ENCODE data around the gene TRIM36.
A peak's percentile ranks its signal among the peaks of the same experiment; 100 is the strongest.

TRIM36 gene, protein sequence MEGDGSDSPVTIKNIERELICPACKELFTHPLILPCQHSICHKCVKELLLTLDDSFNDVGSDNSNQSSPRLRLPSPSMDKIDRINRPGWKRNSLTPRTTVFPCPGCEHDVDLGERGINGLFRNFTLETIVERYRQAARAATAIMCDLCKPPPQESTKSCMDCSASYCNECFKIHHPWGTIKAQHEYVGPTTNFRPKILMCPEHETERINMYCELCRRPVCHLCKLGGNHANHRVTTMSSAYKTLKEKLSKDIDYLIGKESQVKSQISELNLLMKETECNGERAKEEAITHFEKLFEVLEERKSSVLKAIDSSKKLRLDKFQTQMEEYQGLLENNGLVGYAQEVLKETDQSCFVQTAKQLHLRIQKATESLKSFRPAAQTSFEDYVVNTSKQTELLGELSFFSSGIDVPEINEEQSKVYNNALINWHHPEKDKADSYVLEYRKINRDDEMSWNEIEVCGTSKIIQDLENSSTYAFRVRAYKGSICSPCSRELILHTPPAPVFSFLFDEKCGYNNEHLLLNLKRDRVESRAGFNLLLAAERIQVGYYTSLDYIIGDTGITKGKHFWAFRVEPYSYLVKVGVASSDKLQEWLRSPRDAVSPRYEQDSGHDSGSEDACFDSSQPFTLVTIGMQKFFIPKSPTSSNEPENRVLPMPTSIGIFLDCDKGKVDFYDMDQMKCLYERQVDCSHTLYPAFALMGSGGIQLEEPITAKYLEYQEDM

GRCh38 chr5:115169487-115170133 lies at the start of gene TRIM36:
TRIM36 (minus strand) TSS chr5:115169908; CDS start chr5:115169634, 274 bp downstream.
- DNase-seq: peak; percentile 93 to 95

GRCh38 chr5:115214541-115214940 lies 44.8 kb upstream of the TRIM36 start:
- DNase-seq: no peak

DNA sequence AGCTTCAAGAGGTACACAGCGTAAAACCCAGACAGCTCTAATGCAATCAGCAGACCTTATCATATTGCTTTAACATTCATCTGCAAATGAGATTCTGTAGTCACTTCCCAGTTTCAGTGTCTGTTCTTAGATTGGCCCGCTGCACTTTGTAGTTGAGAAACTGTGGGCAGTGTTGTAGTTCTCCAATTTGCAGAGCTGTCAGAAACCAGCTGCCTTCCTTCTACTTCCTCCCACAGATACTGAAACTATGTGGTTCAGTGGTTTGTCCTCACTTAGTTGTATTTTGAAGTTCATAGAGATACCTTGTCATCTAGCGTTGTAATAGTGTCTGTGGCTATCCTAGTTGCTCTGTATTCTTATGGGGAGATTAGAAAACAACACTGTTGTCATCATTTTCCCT lies 39.6 kb upstream of the TRIM36 start:
- DNase-seq: peak; percentile 33 to 55

DNA sequence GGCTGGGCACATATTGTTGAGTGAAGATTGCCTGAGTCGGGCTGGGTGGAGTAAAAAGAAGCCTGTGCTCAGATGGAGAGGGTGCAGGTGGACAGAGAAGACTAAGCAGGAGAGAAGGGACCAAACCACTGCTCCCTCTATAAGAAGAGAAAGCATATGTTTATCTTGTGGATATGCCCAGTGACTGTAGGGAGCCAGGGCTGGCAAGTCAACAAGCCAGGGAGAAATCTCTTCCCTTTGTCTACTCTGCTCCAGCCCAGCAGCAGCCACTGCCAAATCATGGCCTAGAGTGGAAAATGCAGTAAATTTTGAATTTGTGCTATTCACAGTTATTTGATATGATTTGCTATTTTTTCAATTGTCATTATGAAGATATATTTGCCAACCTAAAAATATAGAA lies 33.2 kb upstream of the TRIM36 start:
- DNase-seq: no peak

DNA sequence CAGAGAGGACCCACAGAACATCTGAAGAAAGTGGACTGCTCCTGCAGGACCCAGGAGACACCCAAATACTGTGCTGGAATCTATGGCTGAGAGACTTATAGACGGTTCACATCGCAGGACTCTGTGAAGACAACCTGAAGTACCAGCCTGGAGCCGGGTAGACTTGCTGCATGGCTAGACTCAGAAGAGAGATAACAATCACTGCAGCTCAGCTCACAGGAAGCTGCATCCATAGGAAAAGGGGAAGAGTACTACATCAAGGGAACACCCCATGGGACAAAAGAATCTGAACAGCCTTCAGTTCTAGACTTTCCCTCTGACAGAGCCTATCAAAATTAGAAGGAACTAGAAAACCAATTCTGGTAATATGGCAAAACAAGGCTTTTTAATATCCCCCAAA lies 26.5 kb upstream of the TRIM36 start:
- no peak for DNase-seq

DNA sequence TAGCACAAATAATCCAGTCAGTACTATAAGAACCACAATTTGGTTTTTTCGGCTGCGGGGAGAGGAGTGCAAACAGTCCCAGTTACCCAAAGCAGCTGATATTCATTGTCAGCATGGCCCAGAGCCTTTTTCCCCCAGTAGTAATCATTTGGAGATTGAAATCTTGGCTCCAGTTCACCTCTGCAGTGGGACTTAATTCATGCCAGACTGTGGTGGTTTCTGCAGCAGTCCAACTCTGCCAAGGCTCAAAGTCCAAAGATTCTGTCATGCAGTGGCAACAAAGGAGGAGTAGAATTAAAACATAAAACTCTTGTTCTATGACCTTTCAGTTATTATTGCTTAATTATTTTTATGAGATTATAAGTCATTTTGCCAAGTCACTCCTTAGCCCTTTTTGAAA lies 25.0 kb upstream of the TRIM36 start:
- DNase-seq: no peak

DNA sequence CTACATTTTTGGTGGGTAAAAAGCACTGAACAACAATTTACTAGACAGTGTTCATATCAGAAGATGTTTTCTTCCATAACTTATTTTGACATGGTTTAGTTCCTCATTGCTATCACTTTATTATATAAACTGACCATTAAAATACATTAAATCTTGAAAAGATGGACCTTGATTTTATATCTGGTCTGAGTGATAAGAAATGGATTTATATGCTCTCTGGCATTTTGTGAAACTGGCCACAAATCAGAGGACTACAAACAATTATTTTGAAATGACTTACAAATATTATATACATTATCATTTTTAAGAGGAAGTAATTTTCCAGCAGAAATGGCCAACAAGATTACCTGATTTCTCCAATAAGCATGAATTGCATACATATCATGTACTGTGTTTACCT lies 23.6 kb upstream of the TRIM36 start:
- no peak for DNase-seq

- DNase-seq: no peak
Observed at GRCh38 chr5:115192098-115192497, 22.4 kb upstream of the TRIM36 start.

GRCh38 chr5:115191474-115192031 lies 21.8 kb upstream of the TRIM36 start:
- no peak for DNase-seq

DNA sequence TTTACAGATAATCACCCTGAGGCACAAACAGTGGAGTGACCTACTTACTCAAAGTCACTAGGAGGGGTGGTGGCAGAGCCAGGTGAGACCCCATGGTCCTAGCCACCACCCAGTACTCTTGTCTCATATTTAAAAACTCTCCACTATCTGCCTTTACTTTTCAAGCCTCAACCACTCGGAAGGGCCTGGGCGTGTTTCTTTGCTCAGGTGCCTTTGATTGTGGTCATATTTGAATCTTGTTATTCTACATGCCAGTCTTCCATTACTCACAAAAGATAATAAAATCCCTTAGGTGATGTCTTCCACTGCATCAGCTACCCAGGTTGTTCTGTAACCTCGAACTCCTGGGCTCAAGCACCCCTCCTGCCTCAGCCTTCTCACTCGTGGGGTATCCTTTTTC lies 20.7 kb upstream of the TRIM36 start:
- DNase-seq: no peak

GRCh38 chr5:115189866-115190265 lies 20.2 kb upstream of the TRIM36 start:
- no peak for DNase-seq

- no peak for DNase-seq
Observed at GRCh38 chr5:115186794-115187193, 17.1 kb upstream of the TRIM36 start.

- DNase-seq: no peak
Observed at GRCh38 chr5:115184770-115185169, 15.1 kb upstream of the TRIM36 start.

GRCh38 chr5:115181757-115182156 lies 12.0 kb upstream of the TRIM36 start:
- no peak for DNase-seq

DNA sequence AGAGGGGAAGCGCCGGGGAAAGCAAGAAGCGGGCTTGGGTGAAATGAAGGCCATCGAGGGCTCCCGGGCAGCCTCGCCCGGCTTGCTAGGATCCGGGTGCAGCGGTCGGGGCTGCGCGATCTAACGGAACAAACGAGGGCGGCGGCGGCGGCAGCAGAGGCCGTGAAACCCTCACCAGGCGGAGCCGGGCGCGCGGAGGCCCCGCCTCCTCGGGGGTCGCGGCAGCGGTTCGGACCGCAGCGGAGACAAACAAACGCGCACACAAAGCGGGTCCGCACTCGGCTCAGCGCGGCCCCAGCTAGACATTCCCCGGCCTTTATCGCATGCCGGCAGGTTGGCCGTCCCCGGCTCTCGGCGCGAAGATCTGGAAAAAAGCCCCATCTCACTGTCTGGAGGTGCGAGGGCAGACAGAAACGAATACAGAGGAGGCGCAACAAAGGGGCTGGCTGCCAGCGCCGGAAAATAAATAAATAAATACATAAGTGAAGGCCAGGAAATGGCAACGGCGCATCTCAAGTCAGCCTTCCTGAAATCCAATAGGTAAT lies 10.5 kb upstream of the TRIM36 start:
- peak; percentile 29 to 30 for DNase-seq

DNA sequence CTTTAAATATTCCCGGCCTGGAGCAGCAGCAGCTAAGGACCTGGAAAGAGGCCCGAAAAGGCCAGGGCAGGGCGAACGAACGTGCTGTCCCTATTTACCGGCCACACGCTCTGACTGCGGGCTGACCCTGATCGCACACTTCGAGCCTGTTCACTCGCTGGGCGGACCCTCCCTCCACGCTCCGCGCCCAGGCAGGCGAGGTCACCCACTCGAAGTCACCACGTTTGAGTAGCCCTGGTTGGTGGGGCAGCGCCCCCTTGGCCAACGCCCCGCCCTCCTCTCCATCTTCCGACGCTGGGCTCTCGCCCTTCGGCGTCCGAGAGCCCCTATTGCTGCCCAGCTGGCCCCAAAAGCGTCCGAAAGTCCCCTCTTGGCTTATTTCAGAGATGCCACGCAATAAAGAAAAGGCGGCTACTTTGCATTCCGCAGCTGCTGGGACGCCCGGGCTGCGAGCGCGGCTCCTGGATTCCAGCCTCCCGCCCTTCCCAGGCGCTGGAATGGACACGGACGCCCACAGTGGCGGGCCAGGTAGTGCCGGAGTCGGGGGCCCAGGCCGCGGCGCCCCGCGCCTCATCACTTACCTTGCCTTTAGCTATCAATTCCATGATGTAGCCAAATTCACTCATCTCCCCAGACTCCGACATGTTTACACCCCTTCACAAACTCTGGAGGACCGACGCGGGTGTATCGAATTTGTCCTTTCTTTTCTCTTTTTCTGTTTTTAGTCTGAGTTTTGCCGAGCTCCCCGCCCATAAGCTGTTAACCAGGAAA lies 9.9 kb upstream of the TRIM36 start:
- DNase-seq: no peak

GRCh38 chr5:115179030-115179393 lies 9.3 kb upstream of the TRIM36 start:
- peak in 1 of 2 experiments; percentile 6 for DNase-seq

DNA sequence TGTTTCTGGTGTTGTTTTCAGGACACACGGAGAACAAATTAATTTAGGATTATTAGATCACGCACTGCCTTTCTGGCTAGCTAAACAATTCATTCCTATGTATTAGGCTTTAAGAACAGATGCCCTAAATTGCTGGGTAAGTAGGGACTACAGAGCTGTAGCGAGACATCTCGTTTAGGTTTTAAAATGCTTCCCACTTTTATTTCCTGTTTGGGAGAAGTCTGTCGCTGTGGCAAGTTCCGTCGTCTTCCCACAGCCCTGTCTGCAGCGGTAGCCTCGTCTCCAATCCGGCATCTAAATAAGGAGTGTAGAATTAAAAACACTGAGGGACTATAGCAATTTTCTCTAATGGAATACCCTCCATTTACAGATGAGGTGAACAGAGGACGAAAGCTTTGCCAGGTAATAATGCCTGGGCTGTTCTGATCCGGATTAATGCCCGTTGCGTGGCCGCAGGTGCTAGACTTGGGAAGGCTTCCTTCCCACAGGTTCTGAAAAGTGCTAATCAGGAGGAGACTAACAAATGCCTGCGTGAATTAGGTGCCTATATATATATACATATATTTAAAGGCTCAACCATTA lies 1.3 kb upstream of the TRIM36 start:
- no peak for DNase-seq

DNA sequence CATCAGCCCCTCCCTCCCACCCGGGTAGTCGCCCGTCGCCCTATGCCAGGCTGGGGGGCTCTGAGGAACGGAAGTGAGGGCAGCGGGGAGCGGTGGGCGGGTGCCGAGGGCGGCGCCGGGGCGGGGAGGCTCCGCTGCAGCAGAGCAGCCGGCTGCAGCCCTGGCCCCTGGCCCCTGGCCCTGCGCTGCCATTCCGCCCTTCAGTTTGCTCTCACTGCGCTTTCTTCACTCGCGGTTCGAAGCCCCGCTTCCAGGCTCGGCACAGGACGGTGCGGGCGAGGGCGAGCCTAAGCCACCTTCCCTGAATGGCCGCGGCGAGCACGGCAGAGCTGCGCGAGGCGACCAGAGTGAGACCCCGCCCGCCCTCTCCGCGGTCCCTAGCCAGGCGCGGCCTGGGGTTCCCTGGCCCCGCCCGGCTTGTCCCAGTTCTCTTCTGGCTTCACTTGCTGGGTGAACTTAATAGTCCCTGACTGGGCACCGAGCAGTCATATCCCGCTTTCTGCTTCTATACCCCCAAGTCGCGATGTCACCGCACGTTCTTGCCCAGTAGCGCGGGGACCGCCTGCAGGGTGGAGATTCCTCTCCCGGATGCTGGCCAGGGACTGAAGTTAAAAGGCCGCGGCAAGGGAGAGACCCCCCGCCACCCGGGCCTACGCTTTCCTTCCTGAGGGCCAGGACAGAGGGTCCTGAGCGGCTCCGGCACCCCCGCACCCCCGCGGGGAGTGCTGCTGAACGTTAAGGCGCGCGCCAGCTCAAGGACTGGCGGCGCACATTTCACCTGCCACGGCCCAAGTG lies 623 bp upstream of the TRIM36 start:
- DNase-seq: peak; percentile 18 to 25

DNA sequence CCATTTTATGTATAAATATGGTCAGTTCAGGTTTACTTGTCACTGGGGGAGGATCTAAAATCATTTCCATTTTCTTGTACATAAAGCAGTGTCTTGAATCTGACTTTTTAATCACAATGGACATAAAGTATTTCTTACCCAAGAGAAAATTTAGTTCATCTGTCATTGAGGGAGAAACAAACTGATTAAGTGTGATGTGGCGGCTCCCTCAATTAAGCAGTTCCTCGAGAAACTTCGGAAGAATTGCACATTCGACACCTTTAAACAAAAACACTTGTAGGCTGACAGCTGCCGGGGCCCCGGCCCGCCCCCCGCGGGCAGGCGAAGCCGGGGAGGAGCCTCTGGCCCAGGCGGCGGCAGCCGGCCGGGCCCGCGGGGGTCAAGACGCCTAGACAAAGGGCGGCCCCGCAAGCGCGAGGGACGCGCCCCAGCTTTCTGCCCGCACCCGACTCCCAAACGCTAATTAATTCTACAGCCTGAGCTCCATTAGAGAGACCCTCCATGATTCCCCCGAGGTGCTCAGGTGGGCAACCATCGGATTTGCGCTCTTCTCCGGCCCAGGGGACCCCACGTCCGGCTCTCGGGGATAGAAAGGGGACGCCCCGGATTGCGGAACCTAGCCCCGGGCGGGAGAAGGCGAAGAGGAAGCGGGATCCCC lies 750 bp downstream of the TRIM36 start:
- peak in 1 of 2 experiments; percentile 3 for DNase-seq
